Measurements from ENCODE around the gene METAP1.

Gene METAP1

GRCh38 chr4:99028187-99028586, 32.7 kb downstream of the METAP1 start:
- H3K4me3 ChIP-seq (replicated peaks; ENCODE audit: low read depth, low read length): no peak overlapping the region
- no peak for TF ChIP-seq CTCF (IDR thresholded peaks at IDR 0.05; ENCODE audit: low read depth, low read length, missing control alignments)
- no peak for DNase-seq (ENCODE audit: extremely low read depth, low read depth)

GRCh38 chr4:99029018-99029735, 33.7 kb downstream of the METAP1 start:
- DNase-seq (ENCODE audit: extremely low read depth, low read depth): no peak
- H3K4me3 ChIP-seq (replicated peaks; ENCODE audit: low read depth, low read length): no peak overlapping the region
- TF ChIP-seq CTCF (IDR thresholded peaks at IDR 0.05; ENCODE audit: low read depth, low read length, missing control alignments): no peak

- no peak overlapping the region for H3K4me3 ChIP-seq (replicated peaks; ENCODE audit: low read depth, low read length)
- no peak for TF ChIP-seq CTCF (IDR thresholded peaks at IDR 0.05; ENCODE audit: low read depth, low read length, missing control alignments)
- DNase-seq (ENCODE audit: extremely low read depth, low read depth): no peak
These were observed 34.3 kb downstream of the METAP1 start for GRCh38 chr4:99029852-99030251.

- no peak overlapping the region for H3K4me3 ChIP-seq (replicated peaks; ENCODE audit: low read depth, low read length)
- no peak for TF ChIP-seq CTCF (IDR thresholded peaks at IDR 0.05; ENCODE audit: low read depth, low read length, missing control alignments)
- no peak for DNase-seq (ENCODE audit: extremely low read depth, low read depth)
These were observed 38.4 kb downstream of the METAP1 start for GRCh38 chr4:99033956-99034355.

GRCh38 chr4:99038213-99038612, 42.7 kb downstream of the METAP1 start:
- no peak overlapping the region for H3K4me3 ChIP-seq (replicated peaks; ENCODE audit: low read depth, low read length)
- no peak for TF ChIP-seq CTCF (IDR thresholded peaks at IDR 0.05; ENCODE audit: low read depth, low read length, missing control alignments)
- DNase-seq (ENCODE audit: extremely low read depth, low read depth): no peak

- no peak for TF ChIP-seq CTCF (IDR thresholded peaks at IDR 0.05; ENCODE audit: low read depth, low read length, missing control alignments)
- H3K4me3 ChIP-seq (replicated peaks; ENCODE audit: low read depth, low read length): no peak overlapping the region
- DNase-seq (ENCODE audit: extremely low read depth, low read depth): no peak
These were observed 47.8 kb downstream of the METAP1 start for GRCh38 chr4:99043346-99043745.

GRCh38 chr4:99047710-99048109, 52.2 kb downstream of the METAP1 start:
- no peak overlapping the region for H3K4me3 ChIP-seq (replicated peaks; ENCODE audit: low read depth, low read length)
- no peak for DNase-seq (ENCODE audit: extremely low read depth, low read depth)
- TF ChIP-seq CTCF (IDR thresholded peaks at IDR 0.05; ENCODE audit: low read depth, low read length, missing control alignments): no peak
